ENCODE data around the gene IQSEC1. TPM values are rescaled to one million over a fixed set of nuclear protein-coding genes. Genes with fewer than 3 reads are reported as not detected.

IQSEC1 gene
- total and polyA plus RNA-seq, 2 of the 8 experiments (the other 6 are each of a cell fraction or from before 2014, with no cell fraction given) = 6.8 to 28.8 TPM

GRCh38 chr3:12935861-12936830, 137.1 kb downstream of the IQSEC1 start:
- no peaks in the 10 kb centered on the region for H3K79me2 ChIP-seq (ENCODE audit: control insufficient read depth in 1 of 2, insufficient read depth in 2 of 2, low read length in 2 of 2)
- H2AK5ac ChIP-seq (ENCODE audit: low read depth, low read length) = no peak overlapping the region
- H4K5ac ChIP-seq (ENCODE audit: insufficient read length, low read depth, low read length) = no peak overlapping the region
- no peak overlapping the region; the same call in 1 of the 2 replicates for H4K8ac ChIP-seq (ENCODE audit: extremely low read depth, insufficient read depth, low read length)
- H3K56ac ChIP-seq (replicated peaks; ENCODE audit: insufficient read length, low read depth, low read length) = no peak overlapping the region
- no peak overlapping the region for H3K14ac ChIP-seq (ENCODE audit: insufficient read length)
- no peak overlapping the region for H3K18ac ChIP-seq (ENCODE audit: extremely low read depth, low read length)
- ChIA-PET POLR2A (ENCODE audit: partially characterized antibody) (interaction anchor here (1.0 to 1.2 kb wide), 2 partner anchors 15 to 19 kb away, joined by 3 read pairs; no protein-coding TSS in a partner anchor), CTCF (ENCODE audit: partially characterized antibody) (interaction anchor here (0.7 to 2.9 kb wide), 10 partner anchors 11 to 54 kb away, joined by 3 to 18 read pairs (median 4); no protein-coding TSS in a partner anchor)
- H3K4me3 ChIP-seq (ENCODE audit: extremely low read depth in 1 of 4, insufficient read depth in 2 of 4, low read depth in 3 of 4, low read length in 4 of 4) = no peak overlapping the region
- no peaks in the 10 kb centered on the region for H3K23me2 ChIP-seq (ENCODE audit: low read depth, low read length)
- H3K27ac ChIP-seq (ENCODE audit: low read depth, low read length) = no peak overlapping the region
- H4K20me1 ChIP-seq (replicated peaks in 1 of 2; ENCODE audit: control insufficient read depth in 1 of 2, insufficient read depth in 2 of 2, low read length in 2 of 2) = peaks cover 0 to 24% of the 10 kb centered on the region in 2 experiments
- no peaks in the 10 kb centered on the region for H3K9me3 ChIP-seq (ENCODE audit: insufficient read depth in 2 of 2, low read depth in 1 of 2, low read length in 1 of 2)
- WGBS, 2 experiments (ENCODE audit: extremely low coverage in 1 of 2, insufficient coverage in 1 of 2, insufficient read length in 1 of 2, insufficient replicate concordance in 2 of 2, low coverage in 1 of 2, low lambda C conversion rate in 2 of 2, missing lambda C conversion rate in 1 of 2) = 92% methylated on average over 67 of the region's 67 CpGs; no CpG with 5 or more reads in 1 of the 2 experiments
- no peaks in the 10 kb centered on the region for H3K4me1 ChIP-seq (replicated peaks in 1 of 4; ENCODE audit: control insufficient read depth in 3 of 4, insufficient read depth in 4 of 4, low read length in 3 of 4)
- H2AFZ ChIP-seq (ENCODE audit: low read length) = no peak overlapping the region
- H2BK15ac ChIP-seq (ENCODE audit: low read length) = no peak overlapping the region
- H3K36me3 ChIP-seq (ENCODE audit: control insufficient read depth in 2 of 4, insufficient read depth in 4 of 4, low read length in 3 of 4) = peaks cover 0 to 12% (median 2%) of the 10 kb centered on the region in 4 experiments; a peak in 6 of 8 replicates
- no peak overlapping the region for H2BK120ac ChIP-seq (replicated peaks; ENCODE audit: low read depth, low read length)
- no peak overlapping the region for H3K23ac ChIP-seq (ENCODE audit: insufficient read length)
- H3K4me2 ChIP-seq (ENCODE audit: insufficient read depth in 1 of 2, low read depth in 2 of 2, low read length in 2 of 2) = no peak overlapping the region
- DNase-seq (ENCODE audit: low read depth in 1 of 2, low spot score in 2 of 2) (no peak), FAIRE-seq (no peak)
- no peak overlapping the region for H2BK20ac ChIP-seq (ENCODE audit: low read length)
- no peak overlapping the region for H4K91ac ChIP-seq (replicated peaks; ENCODE audit: insufficient read length, low read length)
- H3K9ac ChIP-seq (replicated peaks in 1 of 4; ENCODE audit: extremely low read depth in 1 of 4, low read depth in 3 of 4, low read length in 3 of 4) = no peak overlapping the region
- no peak for TF ChIP-seq EGR1 (IDR thresholded peaks at IDR 0.05; ENCODE audit: borderline replicate concordance, low read depth, low read length)
- no peak for TF ChIP-seq GTF2F1 (IDR thresholded peaks at IDR 0.05; ENCODE audit: borderline replicate concordance, low read depth, low read length)
- TF ChIP-seq CHD2 (IDR thresholded peaks at IDR 0.05; ENCODE audit: low read length) = no peak
- no peak for TF ChIP-seq KDM5A (IDR thresholded peaks at IDR 0.05; ENCODE audit: low read length)
- no peak for TF ChIP-seq BCL11A (IDR thresholded peaks at IDR 0.05; ENCODE audit: low read depth in 2 of 2, low read length in 2 of 2)
- no peak overlapping the region for H3K4ac ChIP-seq (replicated peaks; ENCODE audit: insufficient read length, low read depth, low read length)
- 0 out of 2 replicates have a peak, but pooled peaks cover 3% of the 10 kb centered on the region for H3K79me1 ChIP-seq (ENCODE audit: low read depth, low read length)
- H2BK5ac ChIP-seq (ENCODE audit: low read depth, low read length) = no peak overlapping the region
- H2BK12ac ChIP-seq (ENCODE audit: low read depth, low read length) = no peak overlapping the region
- H3K27me3 ChIP-seq (replicated peaks in 1 of 4; ENCODE audit: control insufficient read depth in 3 of 4, extremely low read depth in 1 of 4, insufficient read depth in 3 of 4, low read length in 3 of 4) = no peaks in the 10 kb centered on the region
